NT2/D1 (cell line): ENCODE data around the gene CHTF18.

Source experiments
- YY1 ChIP-seq: IDR thresholded peaks from 2 replicates; pipeline ENCODE4 v1.6.1; 2011; ENCODE audit not compliant: insufficient read length, insufficient read depth
- ZNF274 ChIP-seq: IDR thresholded peaks from 2 replicates; pipeline ENCODE4 v1.6.1; 2011; ENCODE audit warnings: mild to moderate bottlenecking, low read depth, low read length

GRCh38 chr16:820748-821147 lies 32.3 kb downstream of the CHTF18 start:
- TF ChIP-seq YY1 = no peak
- TF ChIP-seq ZNF274 = no peak
